Gastrocnemius medialis (tissue), 4 donors: ENCODE results near the gene ITCH.

Experiments
- POLR2A ChIP-seq, 2 donors: fragments of 450-650 bp; IDR thresholded peaks; one replicate each; pipeline ENCODE4 v1.6.1; 2017; ENCODE audit warnings: antibody characterized with exemption in 2 of 2, mild to moderate bottlenecking in 2 of 2, moderate library complexity in 2 of 2
- TF ChIP-seq, protein P1 (sequence below), 5 experiments: fragments of 450-650 bp in 3 of 5; fragments of 200-600 bp in 2 of 5; sonication (generic) in 2 of 5; IDR thresholded peaks in 4 of 5; conservative IDR thresholded peaks in 1 of 5; 1 replicate in 4 of 5; 2 replicates in 1 of 5; pipeline ENCODE4 v1.5.1; 2016 to 2019; ENCODE audit warnings: antibody characterized with exemption in 5 of 5, mild to moderate bottlenecking in 3 of 5, moderate library complexity in 3 of 5

GRCh38 chr20:34537651-34538050, 174.6 kb downstream of the ITCH start:
- TF ChIP-seq POLR2A (IDR thresholded peaks at IDR 0.05) = no peak
- TF ChIP-seq, protein P1, sequence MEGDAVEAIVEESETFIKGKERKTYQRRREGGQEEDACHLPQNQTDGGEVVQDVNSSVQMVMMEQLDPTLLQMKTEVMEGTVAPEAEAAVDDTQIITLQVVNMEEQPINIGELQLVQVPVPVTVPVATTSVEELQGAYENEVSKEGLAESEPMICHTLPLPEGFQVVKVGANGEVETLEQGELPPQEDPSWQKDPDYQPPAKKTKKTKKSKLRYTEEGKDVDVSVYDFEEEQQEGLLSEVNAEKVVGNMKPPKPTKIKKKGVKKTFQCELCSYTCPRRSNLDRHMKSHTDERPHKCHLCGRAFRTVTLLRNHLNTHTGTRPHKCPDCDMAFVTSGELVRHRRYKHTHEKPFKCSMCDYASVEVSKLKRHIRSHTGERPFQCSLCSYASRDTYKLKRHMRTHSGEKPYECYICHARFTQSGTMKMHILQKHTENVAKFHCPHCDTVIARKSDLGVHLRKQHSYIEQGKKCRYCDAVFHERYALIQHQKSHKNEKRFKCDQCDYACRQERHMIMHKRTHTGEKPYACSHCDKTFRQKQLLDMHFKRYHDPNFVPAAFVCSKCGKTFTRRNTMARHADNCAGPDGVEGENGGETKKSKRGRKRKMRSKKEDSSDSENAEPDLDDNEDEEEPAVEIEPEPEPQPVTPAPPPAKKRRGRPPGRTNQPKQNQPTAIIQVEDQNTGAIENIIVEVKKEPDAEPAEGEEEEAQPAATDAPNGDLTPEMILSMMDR (IDR thresholded peaks at IDR 0.05 in 4 of 5, conservative IDR thresholded peaks at IDR 0.05 in 1 of 5) = no peak
